GM06990 (cell line): Measurements from ENCODE around the gene MAVS.

Experiments used
- DNase-seq: peaks from one replicate; pipeline ENCODE4 v3.0.0-alpha.2; 2011; ENCODE audit not compliant: insufficient read length; ENCODE audit errors: extremely low read depth
- H3K27me3 ChIP-seq: replicated peaks from 2 replicates; pipeline ENCODE4 v1.6.0; 2011; ENCODE audit warnings: low read length; ENCODE audit not compliant: control insufficient read depth, insufficient read depth
- H3K36me3 ChIP-seq: 2 replicates; pipeline ENCODE4 v1.5.1; 2011; ENCODE audit warnings: low read length; ENCODE audit not compliant: control insufficient read depth, insufficient read depth
- H3K4me3 ChIP-seq: replicated peaks from 2 replicates; pipeline ENCODE4 v1.5.1; 2011; ENCODE audit warnings: low read depth, mild to moderate bottlenecking, control low read depth, low read length
- CTCF ChIP-seq: IDR thresholded peaks from 2 replicates; pipeline ENCODE4 v1.5.1; 2011; ENCODE audit warnings: low read length, control low read depth, mild to moderate bottlenecking, inconsistent platforms; ENCODE audit not compliant: insufficient read depth, poor library complexity, severe bottlenecking

MAVS gene

GRCh38 chr20:3900187-3900604 is 53.6 kb downstream of the MAVS start:
- no peaks in the 10 kb centered on the region for H3K27me3 ChIP-seq
- TF ChIP-seq CTCF = no peak
- DNase-seq = no peak
- H3K4me3 ChIP-seq = no peak overlapping the region
- H3K36me3 ChIP-seq = peaks cover 5% of the 10 kb centered on the region

DNA sequence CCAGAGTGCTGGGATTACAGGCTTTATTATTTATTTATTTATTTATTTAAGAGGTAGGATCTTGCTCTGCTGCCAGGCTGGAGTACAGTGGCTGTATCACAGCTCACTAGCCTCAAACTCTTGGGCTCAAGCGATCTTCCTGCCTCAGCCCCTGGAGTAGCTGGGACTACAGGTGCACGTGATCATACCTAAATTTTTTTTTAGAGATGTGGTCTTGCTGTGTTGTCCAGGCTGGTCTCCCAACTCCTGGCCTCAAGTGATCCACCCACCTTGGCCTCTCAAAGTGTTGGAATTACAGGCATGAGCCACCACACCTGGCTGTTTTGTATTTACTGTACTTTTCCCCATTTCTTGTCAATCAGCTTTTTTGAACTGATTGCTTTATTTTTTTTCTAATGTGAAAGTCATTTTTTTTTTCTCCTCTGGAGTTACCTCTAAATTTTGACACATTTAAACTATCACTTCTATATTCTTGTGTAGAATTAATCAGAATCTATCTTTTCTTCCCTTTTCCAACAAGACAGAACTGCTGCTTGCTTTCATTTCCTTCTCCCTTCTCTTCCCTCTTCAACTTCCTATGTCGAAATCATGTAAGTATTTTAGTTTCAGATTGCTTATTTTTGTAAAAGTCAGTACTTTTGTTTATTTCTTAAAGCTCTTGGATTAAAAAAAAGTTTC is 54.5 kb downstream of the MAVS start:
- Histone ChIP-seq H3K4me3 (no peak overlapping the region), H3K36me3 (peaks cover 5% of the 10 kb centered on the region), H3K27me3 (no peaks in the 10 kb centered on the region)
- TF ChIP-seq CTCF = no peak
- no peak for DNase-seq

- TF ChIP-seq CTCF = no peak
- no peak overlapping the region for H3K4me3 ChIP-seq
Measured at GRCh38 chr20:3901706-3902440, 55.2 kb downstream of the MAVS start.

GRCh38 chr20:3902446-3902845 is 55.8 kb downstream of the MAVS start:
- TF ChIP-seq CTCF = no peak
- no peak overlapping the region for H3K4me3 ChIP-seq
- no peaks in the 10 kb centered on the region for H3K27me3 ChIP-seq
- peaks cover 3% of the 10 kb centered on the region for H3K36me3 ChIP-seq
- no peak for DNase-seq

More at GRCh38 chr20:3901706-3902440, 55.2 kb downstream of the MAVS start:
- no peaks in the 10 kb centered on the region for H3K27me3 ChIP-seq
- peaks cover 4% of the 10 kb centered on the region for H3K36me3 ChIP-seq
- DNase-seq = no peak

DNA sequence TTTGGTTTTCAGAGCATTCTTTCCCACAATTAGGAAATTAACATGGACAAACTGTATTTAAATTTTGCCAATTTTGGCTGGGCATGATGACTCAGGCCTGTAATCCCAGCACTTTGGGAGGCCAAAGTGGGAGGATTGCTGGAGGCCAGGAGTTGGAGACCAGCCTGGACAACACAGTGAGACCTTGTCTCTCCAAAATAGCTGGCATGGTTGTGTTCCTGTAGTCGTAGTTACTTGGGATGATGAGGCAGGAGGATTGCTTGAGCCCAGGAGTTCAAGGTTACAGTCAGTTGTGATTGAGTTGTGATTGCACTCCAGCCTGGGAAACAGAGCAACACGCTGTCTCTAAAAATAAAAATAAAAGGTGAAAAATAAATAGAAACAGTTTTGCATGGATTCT is 57.6 kb downstream of the MAVS start:
- Histone ChIP-seq H3K36me3 (peaks cover 3% of the 10 kb centered on the region), H3K4me3 (no peak overlapping the region), H3K27me3 (no peaks in the 10 kb centered on the region)
- no peak for TF ChIP-seq CTCF
- no peak for DNase-seq
